B cell (primary cell): ENCODE measurements around the gene RNF220. TPM values are rescaled to one million over a fixed set of nuclear protein-coding genes. Genes with fewer than 3 reads are reported as not detected.
A peak's percentile ranks its signal among the peaks of the same experiment; 100 is the strongest.

Experiments
- ATAC-seq: fragments of 200-7000 bp; cut with Tn5 transposase; one replicate; pipeline ENCODE4 v1.10.0; 2021; ENCODE audit warnings: low read depth, mild to moderate bottlenecking, moderate number of reproducible peaks, moderate library complexity
- CTCF ChIA-PET: fragments of 350-600 bp; sonication (Branson Sonifier 250); formaldehyde crosslinking; loops from one replicate; lab custom pipeline; 2021; ENCODE audit warnings: antibody characterized with exemption, inconsistent platforms; lab: Charles Lee
- POLR2A ChIA-PET: fragments of 350-600 bp; sonication (Branson Sonifier 250); formaldehyde crosslinking; loops from one replicate; lab custom pipeline; 2021; ENCODE audit warnings: antibody characterized with exemption; lab: Charles Lee
- DNase-seq: peaks from one replicate; pipeline ENCODE4 v3.0.0; 2013
- H2AFZ ChIP-seq: 2 replicates; pipeline ENCODE4 v1.6.1; 2012; ENCODE audit warnings: mild to moderate bottlenecking, low read depth, low read length; ENCODE audit not compliant: insufficient read depth, poor library complexity, severe bottlenecking
- H3K27ac ChIP-seq, 2 donors: 1 replicate in 1 of 2; 2 replicates in 1 of 2; pipeline ENCODE4 v1.5.1; 2012 to 2013; ENCODE audit warnings: low read length in 2 of 2, mild to moderate bottlenecking in 2 of 2, moderate library complexity in 1 of 2
- H3K27me3 ChIP-seq, 4 experiments: fragments of 200-600 bp in 1 of 4; sonication (generic) in 1 of 4; replicated peaks in 1 of 4; 1 replicate in 2 of 4; 2 replicates in 2 of 4; pipeline versions ENCODE4 v1.6.1 to v1.7.0; 2013 to 2016; ENCODE audit warnings: low read length in 3 of 4, mild to moderate bottlenecking in 2 of 4, mixed read lengths in 1 of 4, moderate library complexity in 1 of 4; ENCODE audit not compliant: insufficient read depth in 4 of 4, control insufficient read depth in 3 of 4; ENCODE audit errors: control extremely low read depth in 1 of 4
- H3K36me3 ChIP-seq, 2 experiments: replicated peaks in 1 of 2; 1 replicate in 1 of 2; 2 replicates in 1 of 2; pipeline versions ENCODE4 v1.6.1 to v1.7.1; 2013; ENCODE audit warnings: low read length in 1 of 2; ENCODE audit not compliant: insufficient read depth in 2 of 2, control insufficient read depth in 1 of 2; ENCODE audit errors: control extremely low read depth in 1 of 2, extremely low read depth in 1 of 2
- H3K4me1 ChIP-seq, 2 donors: fragments of 200-600 bp in 1 of 2; sonication (generic) in 1 of 2; 1 replicate in 1 of 2; 2 replicates in 1 of 2; pipeline versions ENCODE4 v1.5.1 to v1.6.1; 2013 to 2017; ENCODE audit warnings: low read length in 2 of 2; ENCODE audit not compliant: control insufficient read depth in 2 of 2, insufficient read depth in 2 of 2
- H3K4me2 ChIP-seq: replicated peaks from 2 replicates; pipeline ENCODE3; 2012; ENCODE audit warnings: mild to moderate bottlenecking, low read depth, low read length; ENCODE audit not compliant: poor library complexity, severe bottlenecking
- H3K4me3 ChIP-seq, 5 experiments: fragments of 200-600 bp in 1 of 5; sonication (generic) in 1 of 5; 1 replicate in 3 of 5; 2 replicates in 2 of 5; pipeline versions ENCODE4 v1.5.1 to v1.7.0; 2011 to 2016; ENCODE audit warnings: low read length in 4 of 5, mild to moderate bottlenecking in 4 of 5, low read depth in 2 of 5, control low read depth in 1 of 5, moderate library complexity in 1 of 5; ENCODE audit not compliant: insufficient read depth in 1 of 5; ENCODE audit errors: control extremely low read depth in 1 of 5, extremely low read depth in 1 of 5
- H3K79me2 ChIP-seq: fragments of 200-600 bp; sonication (generic); one replicate; pipeline ENCODE4 v1.6.0; 2016; ENCODE audit warnings: low read length; ENCODE audit not compliant: control insufficient read depth, insufficient read depth
- H3K9ac ChIP-seq: fragments of 200-600 bp; sonication (generic); 2 replicates; pipeline ENCODE4 v1.6.1; 2017; ENCODE audit warnings: mild to moderate bottlenecking, low read length, moderate library complexity
- H3K9me3 ChIP-seq, 3 donors: one replicate each; pipeline versions ENCODE4 v1.6.1 to v1.7.1; 2013; ENCODE audit warnings: low read length in 2 of 3; ENCODE audit not compliant: control insufficient read depth in 2 of 3, insufficient read depth in 1 of 3; ENCODE audit errors: control extremely low read depth in 1 of 3
- H4K20me1 ChIP-seq: 2 replicates; pipeline ENCODE4 v1.6.0; 2012; ENCODE audit warnings: mild to moderate bottlenecking, low read length; ENCODE audit not compliant: insufficient read depth, control insufficient read depth, poor library complexity, severe bottlenecking
- H3K27ac Mint-ChIP-seq: one replicate; pipeline ENCODE4 v1.8.0; 2021; ENCODE audit warnings: mixed read lengths
- H3K27me3 Mint-ChIP-seq: one replicate; pipeline ENCODE4 v1.8.0; 2021; ENCODE audit warnings: mixed read lengths
- H3K4me1 Mint-ChIP-seq: one replicate; pipeline ENCODE4 v1.8.0; 2021; ENCODE audit warnings: mixed read lengths
- H3K4me3 Mint-ChIP-seq: one replicate; pipeline ENCODE4 v1.8.0; 2021; ENCODE audit warnings: mixed read lengths
- H3K9me3 Mint-ChIP-seq: one replicate; pipeline ENCODE4 v1.8.0; 2022; ENCODE audit warnings: mixed read lengths; ENCODE audit not compliant: insufficient read depth
- EZH2 ChIP-seq: IDR thresholded peaks from 2 replicates; pipeline ENCODE4 v1.6.1; 2012; ENCODE audit warnings: borderline replicate concordance, low read depth, mild to moderate bottlenecking, moderate library complexity, low read length; ENCODE audit not compliant: insufficient read depth, poor library complexity, severe bottlenecking
- WGBS: methylation state at CpG from one replicate; pipeline ENCODE4 v1.1.5; 2013; ENCODE audit warnings: missing lambda C conversion rate; ENCODE audit not compliant: insufficient coverage; 5-methylcytosine and 5-hydroxymethylcytosine counted together
- intact Hi-C: fragments of 100-400 bp; cut with micrococcal nuclease; formaldehyde crosslinking; loops from one replicate; pipeline ENCODE4 v1.10.0; 2022
- polyA plus RNA-seq: library from polyadenylated mRNA; depleted of rRNA; stranded (reverse); fragments of >200 nt; gene quantifications from 2 replicates; pipeline ENCODE4 v1.2.3, GENCODE V29; 2012
- total RNA-seq, 2 donors: library from RNA; stranded (reverse); fragments of 120-200 nt in 1 of 2; gene quantifications; 1 replicate in 1 of 2; 2 replicates in 1 of 2; pipeline versions ENCODE4 v1.2.3 to v1.2.4, GENCODE V29; 2013 to 2022
- TF ChIP-seq, protein P1 (sequence below): fragments of 200-600 bp; IDR thresholded peaks from one replicate; pipeline ENCODE4 v1.8.0; 2022; ENCODE audit warnings: antibody characterized with exemption, mild to moderate bottlenecking

RNF220 gene
- total and polyA plus RNA-seq, 2 donors (not counting 1 experiment from before 2014, with no cell fraction given), result 115 to 141 TPM

DNA sequence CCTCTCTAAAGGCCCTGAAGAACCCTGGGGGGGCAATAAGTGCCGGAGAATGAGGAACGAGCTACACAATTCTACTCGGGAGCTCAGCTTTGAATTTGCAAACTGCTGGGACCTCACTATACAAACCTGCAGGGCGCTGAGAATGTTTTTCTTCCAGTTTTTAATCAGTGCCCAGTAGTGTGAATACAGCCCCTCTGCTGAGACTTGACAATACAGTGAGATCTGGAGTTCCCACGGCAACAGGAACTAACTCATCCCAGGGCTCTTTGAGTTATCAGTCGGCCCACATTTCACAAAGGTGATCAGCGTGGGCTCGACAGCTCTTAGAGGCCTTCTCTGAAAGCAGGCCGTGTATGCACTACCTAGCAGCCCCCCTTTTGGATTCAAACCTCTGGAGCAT, 227.5 kb downstream of the RNF220 start:
- Mint-ChIP-seq H3K4me3 (peak overlapping the region; percentile 93), H3K27ac (peak overlapping the region; percentile 99), H3K27me3 (no peaks in the 10 kb centered on the region), H3K9me3 (no peaks in the 10 kb centered on the region), H3K4me1 (peaks cover 46% of the 10 kb centered on the region)
- peak; percentile 2 for ATAC-seq
- Histone ChIP-seq H3K4me2 (peak overlapping the region; percentile 82), H3K9me3 (peaks cover 0 to 4% (median 0%) of the 10 kb centered on the region in 3 donors), H3K36me3 (peaks cover 4 to 51% of the 10 kb centered on the region in 2 experiments), H3K27me3 (no peaks in the 10 kb centered on the region), H3K27ac (peak overlapping the region; percentile 64 to 91), H2AFZ (peak overlapping the region; percentile 97), H3K9ac (peak overlapping the region; percentile 74), H4K20me1 (peaks cover 38% of the 10 kb centered on the region), H3K4me3 (peak overlapping the region; percentile 31 to 76 (median 69)), H3K79me2 (peaks cover 14% of the 10 kb centered on the region), H3K4me1 (peaks cover 18 to 23% of the 10 kb centered on the region in 2 donors)
- TF ChIP-seq, protein P1, sequence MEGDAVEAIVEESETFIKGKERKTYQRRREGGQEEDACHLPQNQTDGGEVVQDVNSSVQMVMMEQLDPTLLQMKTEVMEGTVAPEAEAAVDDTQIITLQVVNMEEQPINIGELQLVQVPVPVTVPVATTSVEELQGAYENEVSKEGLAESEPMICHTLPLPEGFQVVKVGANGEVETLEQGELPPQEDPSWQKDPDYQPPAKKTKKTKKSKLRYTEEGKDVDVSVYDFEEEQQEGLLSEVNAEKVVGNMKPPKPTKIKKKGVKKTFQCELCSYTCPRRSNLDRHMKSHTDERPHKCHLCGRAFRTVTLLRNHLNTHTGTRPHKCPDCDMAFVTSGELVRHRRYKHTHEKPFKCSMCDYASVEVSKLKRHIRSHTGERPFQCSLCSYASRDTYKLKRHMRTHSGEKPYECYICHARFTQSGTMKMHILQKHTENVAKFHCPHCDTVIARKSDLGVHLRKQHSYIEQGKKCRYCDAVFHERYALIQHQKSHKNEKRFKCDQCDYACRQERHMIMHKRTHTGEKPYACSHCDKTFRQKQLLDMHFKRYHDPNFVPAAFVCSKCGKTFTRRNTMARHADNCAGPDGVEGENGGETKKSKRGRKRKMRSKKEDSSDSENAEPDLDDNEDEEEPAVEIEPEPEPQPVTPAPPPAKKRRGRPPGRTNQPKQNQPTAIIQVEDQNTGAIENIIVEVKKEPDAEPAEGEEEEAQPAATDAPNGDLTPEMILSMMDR, result no peak
- TF ChIP-seq EZH2, result no peak
- POLR2A ChIA-PET, result interaction anchor here (1.5 to 2.0 kb wide), 5 partner anchors 10 to 671 kb away, joined by 5 to 16 read pairs (median 8); partner anchors contain the start of genes ARMH1, HECTD3 and TMEM53
- CTCF ChIA-PET, result interaction anchor here (1.2 to 4.1 kb wide), 5 partner anchors 15 to 143 kb away, joined by 3 to 39 read pairs (median 5); partner anchors contain the start of genes ARMH1, RPS8 and TMEM53
- 60% methylated on average over 7 of the region's 9 CpGs for WGBS
- intact Hi-C loops, result loop anchor here (1.0 to 5.0 kb wide), 3 partner anchors 21 to 1055 kb away; partner anchors contain the start of genes GPBP1L1, HECTD3, TMEM69 and UROD
- no peak for DNase-seq

DNA sequence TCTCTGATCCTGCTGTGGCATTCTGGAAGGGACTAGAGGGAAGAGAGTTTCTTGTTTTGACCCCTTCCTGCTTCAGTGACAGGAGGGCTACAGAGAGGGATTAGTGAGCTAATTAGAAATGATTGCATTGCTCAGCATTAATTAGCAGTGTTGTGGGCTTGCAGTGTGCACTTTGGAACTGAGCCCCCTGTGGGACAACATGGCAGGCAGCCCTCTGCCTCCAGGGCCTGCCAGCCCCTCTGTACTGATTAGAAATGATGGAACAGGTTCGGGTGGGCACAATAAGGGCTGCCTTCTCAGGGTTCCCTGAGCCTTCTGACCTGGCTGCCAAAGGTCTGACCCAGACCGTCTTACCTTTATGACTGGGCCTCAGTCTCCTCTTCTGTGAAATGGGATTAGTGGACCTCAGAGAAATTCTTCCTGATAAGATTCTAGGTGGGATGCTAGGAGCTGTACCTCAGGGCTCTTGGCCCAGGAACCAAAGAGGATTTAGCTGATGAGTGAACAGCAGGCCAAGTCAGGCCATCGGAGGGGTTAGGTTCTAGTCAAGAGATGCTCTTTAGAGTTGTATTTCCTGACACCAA, 229.6 kb downstream of the RNF220 start:
- ChIA-PET CTCF (interaction anchor here (4.1 kb wide), 1 partner anchor 17 kb away, joined by 39 read pairs; no protein-coding TSS in a partner anchor), POLR2A (no interaction called here)
- Histone ChIP-seq H3K9me3 (peaks cover 0 to 4% (median 0%) of the 10 kb centered on the region in 3 donors), H3K4me1 (peaks cover 18 to 23% of the 10 kb centered on the region in 2 donors), H3K4me3 (no peak overlapping the region), H3K4me2 (no peak overlapping the region), H2AFZ (no peak overlapping the region), H3K9ac (no peak overlapping the region), H3K27me3 (no peaks in the 10 kb centered on the region), H3K27ac (peak overlapping the region in 1 of 2 donors; percentile 14), H3K79me2 (peaks cover 14% of the 10 kb centered on the region), H4K20me1 (peaks cover 54% of the 10 kb centered on the region), H3K36me3 (peaks cover 6 to 72% of the 10 kb centered on the region in 2 experiments)
- Mint-ChIP-seq H3K9me3 (no peaks in the 10 kb centered on the region), H3K4me1 (peaks cover 46% of the 10 kb centered on the region), H3K4me3 (peak overlapping the region; percentile 42), H3K27ac (no peak overlapping the region), H3K27me3 (no peaks in the 10 kb centered on the region)
- DNase-seq (no peak), ATAC-seq (no peak)
- intact Hi-C loops, result loop anchor here (5.0 kb wide), 2 partner anchors 378 to 1053 kb away; partner anchors contain the start of genes GPBP1L1, HECTD3, TMEM69 and UROD
- TF ChIP-seq, protein P1, result no peak
- TF ChIP-seq EZH2, result no peak
- 97% methylated on average over 3 of the region's 3 CpGs for WGBS
